Ovary (tissue), 9 donors: ENCODE data around the gene PID1. TPM values are rescaled to one million over a fixed set of nuclear protein-coding genes. Genes with fewer than 3 reads are reported as not detected.

ENCODE experiments used
- DNase-seq, 5 donors: peaks; one replicate each; pipeline ENCODE4 v3.0.0-alpha.2; 2019 to 2020
- H3K27ac ChIP-seq, 2 donors: fragments of 200-600 bp; one replicate each; pipeline versions ENCODE4 v1.5.1 to v1.8.0; 2019 to 2022
- H3K27me3 ChIP-seq: fragments of 200-600 bp; one replicate; pipeline ENCODE4 v1.8.0; 2022
- H3K36me3 ChIP-seq: fragments of 200-600 bp; sonication (generic); one replicate; pipeline ENCODE4 v1.5.1; 2019
- H3K4me1 ChIP-seq: one replicate; pipeline ENCODE4 v1.8.1; 2013; ENCODE audit warnings: mild to moderate bottlenecking, moderate library complexity; ENCODE audit not compliant: insufficient read depth
- H3K4me3 ChIP-seq: fragments of 200-600 bp; sonication (generic); one replicate; pipeline ENCODE4 v1.5.1; 2017
- H3K9me3 ChIP-seq, 2 donors: fragments of 200-600 bp in 1 of 2; sonication (generic) in 1 of 2; one replicate each; pipeline versions ENCODE4 v1.5.1 to v1.8.1; 2013 to 2019; ENCODE audit warnings: mild to moderate bottlenecking in 1 of 2, moderate library complexity in 1 of 2
- EP300 ChIP-seq: sonication (generic); formaldehyde crosslinking; IDR thresholded peaks from one replicate; pipeline ENCODE4 v1.6.1; 2017; ENCODE audit warnings: antibody characterized with exemption
- POLR2A ChIP-seq: fragments of 450-650 bp; IDR thresholded peaks from one replicate; pipeline ENCODE4 v1.6.1; 2017; ENCODE audit warnings: antibody characterized with exemption, mild to moderate bottlenecking, moderate library complexity
- WGBS, 3 donors: extraction: QIAGEN DNeasy Blood & Tissue Kit in 1 of 3; methylation state at CpG; one replicate each; pipeline versions ENCODE4 v1.1.5 to v1.1.7; 2013 to 2017; 5-methylcytosine and 5-hydroxymethylcytosine counted together
- intact Hi-C, 4 donors: fragments of 100-400 bp; cut with DNase I; formaldehyde crosslinking; loops; one replicate each; pipeline versions ENCODE4 v1.11.0 to v1.15.1; 2022 to 2023
- polyA plus RNA-seq, 2 donors: library from polyadenylated mRNA; stranded (reverse); fragments of 200-250 nt in 1 of 2; fragments of 350-450 nt in 1 of 2; fragmentation: Illumina TruSeq in 1 of 2; extraction: RNeasy Lipid Tissue Mini Kit (QIAGEN cat#74804) in 1 of 2; gene quantifications; one replicate each; pipeline ENCODE4 v1.2.3, GENCODE V29; 2013 to 2014
- total RNA-seq, 7 donors: library from RNA; depleted of rRNA in 2 of 7; stranded (reverse); fragments of >200 nt in 2 of 7; fragmentation: NEBNext Ultra II Directional in 3 of 7; extraction: Animal tissue kit (Norgen Biotek cat#: 25700) in 3 of 7; gene quantifications; one replicate each; pipeline versions ENCODE4 v1.1.0 to v1.2.4, GENCODE V29; 2016 to 2023
- TF ChIP-seq, protein P1 (sequence below), 3 donors: fragments of 450-650 bp in 2 of 3; fragments of 200-600 bp in 1 of 3; IDR thresholded peaks; one replicate each; pipeline versions ENCODE4 v1.5.1 to v1.8.0; 2016 to 2022; ENCODE audit warnings: antibody characterized with exemption in 3 of 3, mild to moderate bottlenecking in 1 of 3
- donor health status: DM: no; HTN: no; CAD: no; lungs with moderate emphysema.
- donor health status: DM: no; HTN: no; CAD: no.
- donor health status: Bipolar disorder and iron deficiency.
- donor health status: DM: yes; HTN: yes; CAD: no.
- donor health status: DM: no; HTN: no; CAD: no.
- donor health status: DM: yes; HTN: yes; CAD: no.

Gene PID1
- total and polyA plus RNA-seq, 9 donors, result 19.8 to 66.1 (median 32.4) TPM

GRCh38 chr2:229137066-229137465, 134.0 kb downstream of the PID1 start:
- 93 to 96% (median 94%) methylated on average over 2 of the region's 2 CpGs for WGBS, 3 donors
- intact Hi-C loops, result loop anchor here in 2 of 4 donors (10.0 kb wide), 2 partner anchors 138 to 448 kb away; partner anchors contain the start of gene PID1 (in 1 of the 2)
- DNase-seq, result no peak

GRCh38 chr2:229133155-229133772, 137.8 kb downstream of the PID1 start:
- Histone ChIP-seq H3K4me3 (no peak overlapping the region), H3K27ac (no peak overlapping the region), H3K36me3 (no peaks in the 10 kb centered on the region), H3K27me3 (no peaks in the 10 kb centered on the region), H3K9me3 (no peaks in the 10 kb centered on the region), H3K4me1 (peaks cover 8% of the 10 kb centered on the region)
- WGBS, 3 donors, result 39 to 48% (median 44%) methylated on average over 5 of the region's 5 CpGs
- no peak for TF ChIP-seq POLR2A
- TF ChIP-seq, protein P1, sequence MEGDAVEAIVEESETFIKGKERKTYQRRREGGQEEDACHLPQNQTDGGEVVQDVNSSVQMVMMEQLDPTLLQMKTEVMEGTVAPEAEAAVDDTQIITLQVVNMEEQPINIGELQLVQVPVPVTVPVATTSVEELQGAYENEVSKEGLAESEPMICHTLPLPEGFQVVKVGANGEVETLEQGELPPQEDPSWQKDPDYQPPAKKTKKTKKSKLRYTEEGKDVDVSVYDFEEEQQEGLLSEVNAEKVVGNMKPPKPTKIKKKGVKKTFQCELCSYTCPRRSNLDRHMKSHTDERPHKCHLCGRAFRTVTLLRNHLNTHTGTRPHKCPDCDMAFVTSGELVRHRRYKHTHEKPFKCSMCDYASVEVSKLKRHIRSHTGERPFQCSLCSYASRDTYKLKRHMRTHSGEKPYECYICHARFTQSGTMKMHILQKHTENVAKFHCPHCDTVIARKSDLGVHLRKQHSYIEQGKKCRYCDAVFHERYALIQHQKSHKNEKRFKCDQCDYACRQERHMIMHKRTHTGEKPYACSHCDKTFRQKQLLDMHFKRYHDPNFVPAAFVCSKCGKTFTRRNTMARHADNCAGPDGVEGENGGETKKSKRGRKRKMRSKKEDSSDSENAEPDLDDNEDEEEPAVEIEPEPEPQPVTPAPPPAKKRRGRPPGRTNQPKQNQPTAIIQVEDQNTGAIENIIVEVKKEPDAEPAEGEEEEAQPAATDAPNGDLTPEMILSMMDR (IDR thresholded peaks at IDR 0.05), result peak in 2 of 3 donors; percentile 23 to 49
- intact Hi-C loops, result loop anchor here in 2 of 4 donors (5.0 to 10.0 kb wide), 3 partner anchors 139 to 452 kb away; partner anchors contain the start of gene PID1 (in 2 of the 2)
- peak in 1 of 5 donors; percentile 38 for DNase-seq

More at GRCh38 chr2:229137066-229137465, 134.0 kb downstream of the PID1 start:
- H3K27me3 ChIP-seq, result no peaks in the 10 kb centered on the region
- TF ChIP-seq EP300, result no peak
- no peak for TF ChIP-seq POLR2A
- TF ChIP-seq, protein P1 (IDR thresholded peaks at IDR 0.05), result no peak
- no peak overlapping the region for H3K27ac ChIP-seq
- no peaks in the 10 kb centered on the region for H3K9me3 ChIP-seq
- no peak overlapping the region for H3K4me3 ChIP-seq
- H3K4me1 ChIP-seq, result peaks cover 1% of the 10 kb centered on the region
- no peaks in the 10 kb centered on the region for H3K36me3 ChIP-seq

- intact Hi-C loops, result loop anchor here in 2 of 4 donors (5.0 to 10.0 kb wide), 3 partner anchors 140 to 453 kb away; partner anchors contain the start of gene PID1 (in 2 of the 2)
- no peaks in the 10 kb centered on the region for H3K36me3 ChIP-seq
- peak overlapping the region in 1 of 2 donors; percentile 51 for H3K27ac ChIP-seq
- DNase-seq, result peak; percentile 33 to 48 (median 36)
- no peak overlapping the region for H3K4me3 ChIP-seq
- no peaks in the 10 kb centered on the region for H3K9me3 ChIP-seq
- TF ChIP-seq, protein P1 (IDR thresholded peaks at IDR 0.05), result no peak
- TF ChIP-seq POLR2A, result no peak
- TF ChIP-seq EP300, result no peak
- 5 to 29% (median 7%) methylated on average over 6 of the region's 6 CpGs for WGBS, 3 donors
- no peaks in the 10 kb centered on the region for H3K27me3 ChIP-seq
- peaks cover 8% of the 10 kb centered on the region for H3K4me1 ChIP-seq
Observed at GRCh38 chr2:229132236-229132635, 138.9 kb downstream of the PID1 start.

- TF ChIP-seq, protein P1 (IDR thresholded peaks at IDR 0.05), result no peak
- TF ChIP-seq POLR2A (no peak), EP300 (no peak)
- intact Hi-C loops, result loop anchor here in 2 of 4 donors (5.0 to 10.0 kb wide), 3 partner anchors 142 to 454 kb away; partner anchors contain the start of gene PID1 (in 2 of the 2)
- DNase-seq, result no peak
- no peaks in the 10 kb centered on the region for H3K27me3 ChIP-seq
- H3K4me1 ChIP-seq, result peaks cover 8% of the 10 kb centered on the region
- no peaks in the 10 kb centered on the region for H3K9me3 ChIP-seq
- WGBS, 3 donors, result 50 to 57% (median 55%) methylated on average over 6 of the region's 6 CpGs
- peak overlapping the region in 1 of 2 donors; percentile 40 for H3K27ac ChIP-seq
- no peaks in the 10 kb centered on the region for H3K36me3 ChIP-seq
- H3K4me3 ChIP-seq, result no peak overlapping the region
Observed at GRCh38 chr2:229130522-229130921, 140.6 kb downstream of the PID1 start.
